ENCODE measurements around the gene MRPS21.

MRPS21 gene

GRCh38 chr1:150261367-150261766 lies 32.3 kb upstream of the MRPS21 start:
- Histone ChIP-seq H3K4me1 (ENCODE audit: low read length) (peaks cover 23% of the 10 kb centered on the region), H3K4me3 (ENCODE audit: low read length) (no peak overlapping the region), H3K27ac (ENCODE audit: low read length) (no peak overlapping the region), H3K4me2 (ENCODE audit: low read length) (no peak overlapping the region), H4K20me1 (ENCODE audit: insufficient read depth, low read length) (no peaks in the 10 kb centered on the region), H3K27me3 (ENCODE audit: low read depth, low read length) (peaks cover 38% of the 10 kb centered on the region), H2AFZ (ENCODE audit: low read depth, low read length) (no peak overlapping the region), H3K9me3 (ENCODE audit: insufficient read depth, low read length) (no peaks in the 10 kb centered on the region), H3K9ac (ENCODE audit: low read length) (no peak overlapping the region), H3K79me2 (ENCODE audit: low read length) (no peaks in the 10 kb centered on the region), H3K36me3 (replicated peaks; ENCODE audit: low read depth, low read length) (peaks cover 21% of the 10 kb centered on the region)
- TF ChIP-seq CTCF (IDR thresholded peaks at IDR 0.05; ENCODE audit: low read depth, low read length) = no peak
- TF ChIP-seq EZH2phosphoT487 (IDR thresholded peaks at IDR 0.05; ENCODE audit: low read depth) = no peak

- Histone ChIP-seq H3K79me2 (ENCODE audit: low read length) (peaks cover 9% of the 10 kb centered on the region), H3K4me1 (ENCODE audit: low read length) (peaks cover 18% of the 10 kb centered on the region), H3K4me3 (ENCODE audit: low read length) (no peak overlapping the region), H3K36me3 (replicated peaks; ENCODE audit: low read depth, low read length) (peaks cover 29% of the 10 kb centered on the region), H3K27ac (ENCODE audit: low read length) (0 out of 2 replicates have a peak overlapping the region, but pooled peaks have one; percentile 7), H3K4me2 (ENCODE audit: low read length) (no peak overlapping the region), H3K27me3 (ENCODE audit: low read depth, low read length) (peaks cover 25% of the 10 kb centered on the region), H3K9me3 (ENCODE audit: insufficient read depth, low read length) (no peaks in the 10 kb centered on the region), H2AFZ (ENCODE audit: low read depth, low read length) (no peak overlapping the region), H4K20me1 (ENCODE audit: insufficient read depth, low read length) (peaks cover 4% of the 10 kb centered on the region; the same call in 1 of the 2 replicates), H3K9ac (ENCODE audit: low read length) (no peak overlapping the region)
- TF ChIP-seq CTCF (IDR thresholded peaks at IDR 0.05; ENCODE audit: low read depth, low read length) = no peak
- TF ChIP-seq EZH2phosphoT487 (IDR thresholded peaks at IDR 0.05; ENCODE audit: low read depth) = no peak
Observed at GRCh38 chr1:150262388-150263320, 31.0 kb upstream of the MRPS21 start.

- no peak overlapping the region for H3K9ac ChIP-seq (ENCODE audit: low read length)
- H2AFZ ChIP-seq (ENCODE audit: low read depth, low read length) = no peak overlapping the region
- no peak overlapping the region for H3K4me2 ChIP-seq (ENCODE audit: low read length)
- H3K4me1 ChIP-seq (ENCODE audit: low read length) = peaks cover 15% of the 10 kb centered on the region
- peaks cover 29% of the 10 kb centered on the region for H3K36me3 ChIP-seq (replicated peaks; ENCODE audit: low read depth, low read length)
- H3K27me3 ChIP-seq (ENCODE audit: low read depth, low read length) = peaks cover 16% of the 10 kb centered on the region
- peaks cover 18% of the 10 kb centered on the region for H3K79me2 ChIP-seq (ENCODE audit: low read length)
- H3K9me3 ChIP-seq (ENCODE audit: insufficient read depth, low read length) = no peaks in the 10 kb centered on the region
- no peak overlapping the region for H3K27ac ChIP-seq (ENCODE audit: low read length)
- peaks cover 9% of the 10 kb centered on the region; the same call in 1 of the 2 replicates for H4K20me1 ChIP-seq (ENCODE audit: insufficient read depth, low read length)
- no peak for TF ChIP-seq EZH2phosphoT487 (IDR thresholded peaks at IDR 0.05; ENCODE audit: low read depth)
- TF ChIP-seq CTCF (IDR thresholded peaks at IDR 0.05; ENCODE audit: low read depth, low read length) = no peak
- H3K4me3 ChIP-seq (ENCODE audit: low read length) = no peak overlapping the region
Observed at GRCh38 chr1:150263549-150263948, 30.1 kb upstream of the MRPS21 start.

GRCh38 chr1:150267896-150268295 lies 25.8 kb upstream of the MRPS21 start:
- no peaks in the 10 kb centered on the region for H3K9me3 ChIP-seq (ENCODE audit: insufficient read depth, low read length)
- peak overlapping the region; percentile 99 for H3K4me2 ChIP-seq (ENCODE audit: low read length)
- peak overlapping the region; percentile 97 for H3K9ac ChIP-seq (ENCODE audit: low read length)
- no peaks in the 10 kb centered on the region for H3K27me3 ChIP-seq (ENCODE audit: low read depth, low read length)
- H2AFZ ChIP-seq (ENCODE audit: low read depth, low read length) = no peak overlapping the region
- peaks cover 42% of the 10 kb centered on the region for H3K4me1 ChIP-seq (ENCODE audit: low read length)
- TF ChIP-seq CTCF (IDR thresholded peaks at IDR 0.05; ENCODE audit: low read depth, low read length) = no peak
- no peak for TF ChIP-seq EZH2phosphoT487 (IDR thresholded peaks at IDR 0.05; ENCODE audit: low read depth)
- H3K36me3 ChIP-seq (replicated peaks; ENCODE audit: low read depth, low read length) = peaks cover 29% of the 10 kb centered on the region
- peak overlapping the region; percentile 87 for H3K4me3 ChIP-seq (ENCODE audit: low read length)
- H3K79me2 ChIP-seq (ENCODE audit: low read length) = peaks cover 21% of the 10 kb centered on the region
- H3K27ac ChIP-seq (ENCODE audit: low read length) = peak overlapping the region; percentile 77
- peaks cover 9% of the 10 kb centered on the region; the same call in 1 of the 2 replicates for H4K20me1 ChIP-seq (ENCODE audit: insufficient read depth, low read length)
